ENCODE results near the gene PPP1CC. TPM values are rescaled to one million over a fixed set of nuclear protein-coding genes. Genes with fewer than 3 reads are reported as not detected.
A peak's percentile ranks its signal among the peaks of the same experiment; 100 is the strongest.

PPP1CC gene
- total RNA-seq, 2 experiments from 2014 or later, result 146 to 264 TPM

DNA sequence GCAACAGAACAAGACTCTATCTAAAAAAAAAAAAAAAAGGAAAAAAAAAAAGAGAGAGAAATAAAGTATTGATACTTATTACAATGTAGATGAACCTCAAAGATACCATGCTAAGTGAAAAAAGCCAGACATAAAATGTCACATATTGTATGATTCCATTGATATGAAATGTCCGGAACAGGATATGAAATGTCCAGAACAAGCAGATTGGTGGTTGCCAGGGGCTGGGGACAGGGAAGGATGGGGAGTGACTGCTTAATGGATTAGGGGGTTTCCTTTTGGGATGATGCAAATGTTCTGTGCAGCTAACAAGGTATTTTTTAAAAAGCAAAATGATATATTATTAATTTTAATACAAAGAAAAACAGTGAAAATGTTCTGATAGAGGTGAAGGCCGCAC lies 58.8 kb downstream of the PPP1CC start:
- peaks cover 35% of the 10 kb centered on the region for H3K4me1 ChIP-seq (ENCODE audit: insufficient read depth, low read length, poor library complexity, severe bottlenecking)
- H3K9me2 ChIP-seq (ENCODE audit: insufficient read depth, low read length), result no peaks in the 10 kb centered on the region
- H4K20me1 ChIP-seq (ENCODE audit: insufficient read depth, low read length), result no peaks in the 10 kb centered on the region
- H3K4me3 ChIP-seq (ENCODE audit: low read depth, low read length, poor library complexity, severe bottlenecking), result no peak overlapping the region
- H3K4me2 ChIP-seq (ENCODE audit: low read length), result no peak overlapping the region
- H3K27ac ChIP-seq (ENCODE audit: low read depth, low read length, poor library complexity, severe bottlenecking), result no peak overlapping the region
- intact Hi-C loops (cut with micrococcal nuclease; ENCODE audit: unreplicated experiment), result no loop called here
- ChIA-PET CTCF (ENCODE audit: unreplicated experiment) (no interaction called here), POLR2A (interaction anchor here (0.7 kb wide), 1 partner anchor 1350 kb away, joined by 3 read pairs; no protein-coding TSS in a partner anchor)
- no peak for DNase-seq (ENCODE audit: low spot score)
- H2AFZ ChIP-seq (ENCODE audit: low read length), result no peak overlapping the region
- BruUV-seq (replicated peaks), result no TSS peak
- no peaks in the 10 kb centered on the region for H3K79me2 ChIP-seq (ENCODE audit: insufficient read depth, low read depth, low read length)
- H3K36me3 ChIP-seq (ENCODE audit: insufficient read depth, low read length), result no peaks in the 10 kb centered on the region
- TF ChIP-seq, protein P1, sequence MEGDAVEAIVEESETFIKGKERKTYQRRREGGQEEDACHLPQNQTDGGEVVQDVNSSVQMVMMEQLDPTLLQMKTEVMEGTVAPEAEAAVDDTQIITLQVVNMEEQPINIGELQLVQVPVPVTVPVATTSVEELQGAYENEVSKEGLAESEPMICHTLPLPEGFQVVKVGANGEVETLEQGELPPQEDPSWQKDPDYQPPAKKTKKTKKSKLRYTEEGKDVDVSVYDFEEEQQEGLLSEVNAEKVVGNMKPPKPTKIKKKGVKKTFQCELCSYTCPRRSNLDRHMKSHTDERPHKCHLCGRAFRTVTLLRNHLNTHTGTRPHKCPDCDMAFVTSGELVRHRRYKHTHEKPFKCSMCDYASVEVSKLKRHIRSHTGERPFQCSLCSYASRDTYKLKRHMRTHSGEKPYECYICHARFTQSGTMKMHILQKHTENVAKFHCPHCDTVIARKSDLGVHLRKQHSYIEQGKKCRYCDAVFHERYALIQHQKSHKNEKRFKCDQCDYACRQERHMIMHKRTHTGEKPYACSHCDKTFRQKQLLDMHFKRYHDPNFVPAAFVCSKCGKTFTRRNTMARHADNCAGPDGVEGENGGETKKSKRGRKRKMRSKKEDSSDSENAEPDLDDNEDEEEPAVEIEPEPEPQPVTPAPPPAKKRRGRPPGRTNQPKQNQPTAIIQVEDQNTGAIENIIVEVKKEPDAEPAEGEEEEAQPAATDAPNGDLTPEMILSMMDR (conservative IDR thresholded peaks at IDR 0.05; ENCODE audit: low read length), result no peak
- no peak for TF ChIP-seq EZH2phosphoT487 (IDR thresholded peaks at IDR 0.05; ENCODE audit: borderline replicate concordance, low read depth, low read length)
- H3K9me3 ChIP-seq (ENCODE audit: low read length), result no peaks in the 10 kb centered on the region

DNA sequence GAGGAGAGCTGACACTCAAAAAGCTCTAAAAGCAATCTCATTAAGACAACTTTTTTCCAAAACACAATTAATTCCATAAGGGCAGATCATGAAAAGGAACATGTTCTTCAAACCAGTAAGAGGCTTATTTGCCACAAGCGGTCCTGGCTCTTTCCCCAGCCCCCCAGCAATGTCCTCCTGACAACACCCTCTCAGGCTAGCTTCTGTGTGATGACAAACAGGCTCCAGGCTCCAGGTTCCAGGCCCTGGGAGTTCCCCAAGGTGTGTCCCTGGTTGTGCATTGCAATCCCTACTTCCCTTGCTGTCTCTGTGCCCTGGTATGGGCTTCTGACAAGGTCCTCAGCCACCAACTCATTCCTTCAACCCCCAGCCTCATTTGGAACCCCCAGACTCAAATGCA lies 62.7 kb downstream of the PPP1CC start:
- ChIA-PET CTCF (ENCODE audit: unreplicated experiment) (no interaction called here), POLR2A (interaction anchor here (0.6 to 2.3 kb wide), 2 partner anchors 12 to 16 kb away, joined by 3 to 5 read pairs; no protein-coding TSS in a partner anchor)
- Histone ChIP-seq H4K20me1 (ENCODE audit: insufficient read depth, low read length) (no peaks in the 10 kb centered on the region), H3K4me3 (ENCODE audit: low read depth, low read length, poor library complexity, severe bottlenecking) (no peak overlapping the region), H3K9me2 (ENCODE audit: insufficient read depth, low read length) (no peaks in the 10 kb centered on the region), H3K4me1 (ENCODE audit: insufficient read depth, low read length, poor library complexity, severe bottlenecking) (peaks cover 46% of the 10 kb centered on the region), H3K4me2 (ENCODE audit: low read length) (no peak overlapping the region), H3K79me2 (ENCODE audit: insufficient read depth, low read depth, low read length) (no peaks in the 10 kb centered on the region), H3K9me3 (ENCODE audit: low read length) (no peaks in the 10 kb centered on the region), H3K36me3 (ENCODE audit: insufficient read depth, low read length) (no peaks in the 10 kb centered on the region), H2AFZ (ENCODE audit: low read length) (no peak overlapping the region), H3K27ac (ENCODE audit: low read depth, low read length, poor library complexity, severe bottlenecking) (no peak overlapping the region)
- BruUV-seq (replicated peaks), result no TSS peak
- no peak for DNase-seq (ENCODE audit: low spot score)
- intact Hi-C loops (cut with micrococcal nuclease; ENCODE audit: unreplicated experiment), result no loop called here
- TF ChIP-seq, protein P1 (conservative IDR thresholded peaks at IDR 0.05; ENCODE audit: low read length), result no peak
- TF ChIP-seq EZH2phosphoT487 (IDR thresholded peaks at IDR 0.05; ENCODE audit: borderline replicate concordance, low read depth, low read length), result no peak

DNA sequence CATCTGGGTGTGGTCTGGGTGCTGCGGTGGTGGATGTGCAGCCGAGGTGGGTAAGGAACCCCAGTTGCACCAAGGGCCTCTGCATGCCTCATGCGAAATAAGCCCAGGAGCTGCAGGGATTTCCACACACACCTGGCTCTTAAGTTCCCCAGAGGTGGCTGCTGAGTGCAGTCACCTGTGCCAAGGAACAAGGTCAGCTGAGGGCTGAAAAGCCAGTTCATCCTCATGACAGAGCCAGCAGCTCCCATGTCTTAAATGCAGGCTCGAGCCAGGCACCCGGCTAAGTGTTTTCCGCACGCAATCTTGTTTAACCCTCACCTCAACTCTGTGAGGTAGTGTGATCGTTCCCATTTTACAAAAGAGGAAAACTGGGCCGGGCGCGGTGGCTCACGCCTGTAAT lies 63.5 kb downstream of the PPP1CC start:
- H3K9me3 ChIP-seq (ENCODE audit: low read length), result no peaks in the 10 kb centered on the region
- TF ChIP-seq EZH2phosphoT487 (IDR thresholded peaks at IDR 0.05; ENCODE audit: borderline replicate concordance, low read depth, low read length), result no peak
- TF ChIP-seq, protein P1 (conservative IDR thresholded peaks at IDR 0.05; ENCODE audit: low read length), result no peak
- H3K9me2 ChIP-seq (ENCODE audit: insufficient read depth, low read length), result no peaks in the 10 kb centered on the region
- H3K4me1 ChIP-seq (ENCODE audit: insufficient read depth, low read length, poor library complexity, severe bottlenecking), result peaks cover 51% of the 10 kb centered on the region
- H3K79me2 ChIP-seq (ENCODE audit: insufficient read depth, low read depth, low read length), result no peaks in the 10 kb centered on the region
- ChIA-PET POLR2A (interaction anchor here (0.6 to 2.3 kb wide), 8 partner anchors 11 to 873 kb away, joined by 3 to 6 read pairs (median 4); no protein-coding TSS in a partner anchor), CTCF (ENCODE audit: unreplicated experiment) (no interaction called here)
- no peaks in the 10 kb centered on the region for H4K20me1 ChIP-seq (ENCODE audit: insufficient read depth, low read length)
- H3K27ac ChIP-seq (ENCODE audit: low read depth, low read length, poor library complexity, severe bottlenecking), result no peak overlapping the region
- intact Hi-C loops (cut with micrococcal nuclease; ENCODE audit: unreplicated experiment), result no loop called here
- H3K36me3 ChIP-seq (ENCODE audit: insufficient read depth, low read length), result no peaks in the 10 kb centered on the region
- peak overlapping the region; percentile 66; the same call in 1 of the 2 replicates for H3K4me2 ChIP-seq (ENCODE audit: low read length)
- H2AFZ ChIP-seq (ENCODE audit: low read length), result no peak overlapping the region
- BruUV-seq (replicated peaks), result no TSS peak
- DNase-seq (ENCODE audit: low spot score), result no peak
- H3K4me3 ChIP-seq (ENCODE audit: low read depth, low read length, poor library complexity, severe bottlenecking), result no peak overlapping the region

All from OCI-LY7 (cell line).